ENCODE measurements around the gene MICAL3. TPM values are rescaled to one million over a fixed set of nuclear protein-coding genes. Genes with fewer than 3 reads are reported as not detected.
A peak's percentile ranks its signal among the peaks of the same experiment; 100 is the strongest.

MICAL3 gene
- total and polyA plus RNA-seq, 3 donors from 2014 or later: 103 to 106 (median 104) TPM

DNA sequence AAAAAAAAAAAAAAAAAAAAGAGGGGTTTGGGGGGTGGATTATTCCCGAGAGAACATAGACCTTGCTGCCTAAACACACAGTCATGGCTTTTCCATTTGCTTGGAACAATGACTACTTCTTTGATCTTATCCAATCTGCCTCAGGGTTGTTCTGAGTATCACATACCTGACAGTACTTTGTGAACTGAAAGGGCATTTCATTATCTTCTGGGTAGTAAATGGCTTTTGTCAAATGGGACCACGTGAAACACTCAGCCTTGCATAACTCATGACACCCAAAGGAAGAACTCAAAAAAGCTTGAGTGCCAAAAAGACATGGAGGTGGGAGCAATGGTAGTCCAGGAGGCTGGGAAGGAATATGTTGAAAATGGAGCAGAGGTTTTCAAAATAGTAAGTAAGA, 126.9 kb downstream of the MICAL3 start:
- DNase-seq: no peak
- H3K4me3 ChIP-seq: no peak overlapping the region
- H3K27me3 ChIP-seq: no peaks in the 10 kb centered on the region
- intact Hi-C loops (cut with DNase I; ENCODE audit: low total_unique reads): no loop called here
- no peaks in the 10 kb centered on the region for H3K36me3 ChIP-seq (ENCODE audit: low read depth, missing control alignments)
- no peak for TF ChIP-seq POLR2A (IDR thresholded peaks at IDR 0.05)
- TF ChIP-seq, protein P1, sequence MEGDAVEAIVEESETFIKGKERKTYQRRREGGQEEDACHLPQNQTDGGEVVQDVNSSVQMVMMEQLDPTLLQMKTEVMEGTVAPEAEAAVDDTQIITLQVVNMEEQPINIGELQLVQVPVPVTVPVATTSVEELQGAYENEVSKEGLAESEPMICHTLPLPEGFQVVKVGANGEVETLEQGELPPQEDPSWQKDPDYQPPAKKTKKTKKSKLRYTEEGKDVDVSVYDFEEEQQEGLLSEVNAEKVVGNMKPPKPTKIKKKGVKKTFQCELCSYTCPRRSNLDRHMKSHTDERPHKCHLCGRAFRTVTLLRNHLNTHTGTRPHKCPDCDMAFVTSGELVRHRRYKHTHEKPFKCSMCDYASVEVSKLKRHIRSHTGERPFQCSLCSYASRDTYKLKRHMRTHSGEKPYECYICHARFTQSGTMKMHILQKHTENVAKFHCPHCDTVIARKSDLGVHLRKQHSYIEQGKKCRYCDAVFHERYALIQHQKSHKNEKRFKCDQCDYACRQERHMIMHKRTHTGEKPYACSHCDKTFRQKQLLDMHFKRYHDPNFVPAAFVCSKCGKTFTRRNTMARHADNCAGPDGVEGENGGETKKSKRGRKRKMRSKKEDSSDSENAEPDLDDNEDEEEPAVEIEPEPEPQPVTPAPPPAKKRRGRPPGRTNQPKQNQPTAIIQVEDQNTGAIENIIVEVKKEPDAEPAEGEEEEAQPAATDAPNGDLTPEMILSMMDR (IDR thresholded peaks at IDR 0.05): no peak
- 71 to 73% methylated on average over 2 of the region's 2 CpGs for WGBS, 2 donors
- H3K4me1 ChIP-seq: no peaks in the 10 kb centered on the region
- H3K9me3 ChIP-seq: no peaks in the 10 kb centered on the region
- no peak overlapping the region for H3K27ac ChIP-seq

DNA sequence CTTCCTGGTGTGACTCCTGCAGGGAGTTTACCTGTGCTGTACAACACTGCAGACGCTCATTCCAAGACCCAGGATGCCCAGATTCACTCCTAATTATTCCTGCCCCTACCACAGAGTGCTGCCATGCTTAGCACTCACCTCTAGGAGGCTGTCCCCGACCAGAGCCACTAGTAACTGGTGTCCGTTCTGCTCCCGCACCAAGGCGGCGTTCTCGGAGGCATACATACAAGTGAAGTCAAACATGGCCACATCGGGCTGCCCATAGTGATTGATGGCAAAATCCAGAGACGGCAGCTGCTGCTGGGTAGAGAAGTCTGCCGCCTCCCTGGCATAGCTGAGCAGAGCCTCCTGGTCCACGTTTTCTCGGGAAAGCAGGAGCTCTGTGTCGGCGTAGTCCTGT, 127.8 kb downstream of the MICAL3 start:
- H3K27ac ChIP-seq: no peak overlapping the region
- intact Hi-C loops (cut with DNase I; ENCODE audit: low total_unique reads): no loop called here
- no peaks in the 10 kb centered on the region for H3K27me3 ChIP-seq
- 80 to 82% methylated on average over 13 to 14 of the region's 14 CpGs for WGBS, 2 donors
- no peak overlapping the region for H3K4me3 ChIP-seq
- TF ChIP-seq, protein P1 (IDR thresholded peaks at IDR 0.05): peak in 2 of 3 experiments; percentile 21 to 40
- TF ChIP-seq POLR2A (IDR thresholded peaks at IDR 0.05): no peak
- H3K36me3 ChIP-seq (ENCODE audit: low read depth, missing control alignments): no peaks in the 10 kb centered on the region
- H3K9me3 ChIP-seq: no peaks in the 10 kb centered on the region
- peak; percentile 74 for DNase-seq
- no peaks in the 10 kb centered on the region for H3K4me1 ChIP-seq

DNA sequence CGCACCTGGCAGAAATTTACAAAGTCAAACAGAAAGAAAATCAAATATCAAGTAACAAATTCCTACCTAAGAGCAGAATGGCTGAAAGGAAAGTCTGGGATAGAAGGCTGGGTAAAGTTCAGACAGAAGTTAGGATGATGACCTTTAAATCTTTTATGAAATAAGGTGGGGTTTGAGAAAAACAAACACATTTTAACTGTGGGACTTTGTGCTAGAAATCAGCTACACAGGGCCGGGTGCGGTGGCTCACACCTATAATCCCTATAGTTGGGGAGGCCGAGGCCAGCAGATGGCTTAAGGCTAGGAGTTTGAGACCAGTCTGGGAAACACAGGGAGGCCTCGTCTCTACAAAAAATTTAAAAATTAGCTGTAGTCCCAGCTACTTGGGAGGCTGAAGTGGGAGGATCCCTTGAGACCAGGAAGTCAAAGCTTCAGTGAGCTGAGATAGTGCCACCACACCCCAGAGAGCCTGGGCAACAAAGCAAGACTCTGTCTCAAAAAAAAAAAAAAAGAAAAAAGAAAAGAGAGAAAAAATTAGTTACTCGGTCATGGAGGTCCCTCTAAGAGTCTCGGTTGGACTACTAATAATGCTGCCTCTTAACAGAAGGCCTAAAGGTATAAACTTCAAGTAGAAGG, 130.3 kb downstream of the MICAL3 start:
- H3K36me3 ChIP-seq (ENCODE audit: low read depth, missing control alignments): no peaks in the 10 kb centered on the region
- DNase-seq: no peak

DNA sequence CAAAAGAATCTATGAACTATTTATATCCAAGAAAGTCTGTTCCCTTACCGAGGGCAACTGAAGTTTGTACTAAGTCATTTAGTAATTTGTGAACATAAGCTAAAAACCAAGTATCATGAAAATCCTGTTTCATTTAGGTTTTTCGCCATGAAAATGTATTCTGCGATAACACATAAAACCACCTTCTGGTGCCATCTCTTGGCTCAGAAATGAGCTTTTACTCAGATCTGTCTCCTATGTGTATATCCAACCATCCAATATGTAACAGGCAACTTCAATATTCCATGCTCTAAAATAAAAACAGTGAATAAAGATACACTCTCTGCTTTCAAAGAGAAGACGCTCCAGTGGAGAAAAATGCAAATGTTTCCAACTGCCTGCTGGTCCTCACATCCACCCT, 132.0 kb downstream of the MICAL3 start:
- intact Hi-C loops (cut with DNase I; ENCODE audit: low total_unique reads): no loop called here
- Histone ChIP-seq H3K4me1 (no peaks in the 10 kb centered on the region), H3K9me3 (no peaks in the 10 kb centered on the region), H3K27ac (no peak overlapping the region), H3K36me3 (ENCODE audit: low read depth, missing control alignments) (no peaks in the 10 kb centered on the region), H3K27me3 (no peaks in the 10 kb centered on the region), H3K4me3 (no peak overlapping the region)
- TF ChIP-seq, protein P1 (IDR thresholded peaks at IDR 0.05): no peak
- TF ChIP-seq POLR2A (IDR thresholded peaks at IDR 0.05): no peak
- 90 to 93% methylated on average over 4 of the region's 4 CpGs for WGBS, 2 donors
- DNase-seq: no peak

More for the DNA sequence above, 130.3 kb downstream of the MICAL3 start:
- no peak overlapping the region for H3K27ac ChIP-seq
- H3K27me3 ChIP-seq: no peaks in the 10 kb centered on the region
- TF ChIP-seq, protein P1 (IDR thresholded peaks at IDR 0.05): no peak
- no peak for TF ChIP-seq POLR2A (IDR thresholded peaks at IDR 0.05)
- intact Hi-C loops (cut with DNase I; ENCODE audit: low total_unique reads): no loop called here
- no peaks in the 10 kb centered on the region for H3K4me1 ChIP-seq
- WGBS, 2 donors: 80 to 91% methylated on average over 7 of the region's 7 CpGs
- no peaks in the 10 kb centered on the region for H3K9me3 ChIP-seq
- H3K4me3 ChIP-seq: no peak overlapping the region

Measured in testis (tissue), 3 donors.